Neural progenitor cell (in vitro differentiated cells): ENCODE results near the gene IRF9. TPM values are rescaled to one million over a fixed set of nuclear protein-coding genes. Genes with fewer than 3 reads are reported as not detected.

Source experiments
- DNase-seq: peaks from one replicate; pipeline ENCODE4 v3.0.0-alpha.2; 2016; ENCODE audit warnings: low spot score
- H2AFZ ChIP-seq: fragments of 200-600 bp; sonication (generic); replicated peaks from 2 replicates; pipeline ENCODE4 v1.6.1; 2016; ENCODE audit warnings: antibody characterized with exemption
- H3F3A ChIP-seq: fragments of 200-600 bp; sonication (generic); 2 replicates; pipeline ENCODE4 v1.6.1; 2016; ENCODE audit warnings: antibody characterized with exemption, low read depth
- H3K27ac ChIP-seq: fragments of 200-600 bp; sonication (generic); 2 replicates; pipeline ENCODE4 v1.5.1; 2016; ENCODE audit warnings: mild to moderate bottlenecking
- H3K27me3 ChIP-seq: fragments of 200-600 bp; sonication (generic); 2 replicates; pipeline ENCODE4 v1.6.1; 2016; ENCODE audit warnings: mild to moderate bottlenecking, moderate library complexity
- H3K36me3 ChIP-seq: fragments of 200-600 bp; sonication (generic); 2 replicates; pipeline ENCODE4 v1.5.1; 2016
- H3K4me1 ChIP-seq: fragments of 200-600 bp; sonication (generic); 2 replicates; pipeline ENCODE4 v1.6.1; 2016; ENCODE audit warnings: mixed run types
- H3K4me2 ChIP-seq: fragments of 200-600 bp; sonication (generic); 2 replicates; pipeline ENCODE4 v1.6.1; 2016
- H3K4me3 ChIP-seq: fragments of 200-600 bp; sonication (generic); 2 replicates; pipeline ENCODE4 v1.5.1; 2016
- H3K79me2 ChIP-seq: fragments of 200-600 bp; sonication (generic); 2 replicates; pipeline ENCODE4 v1.6.1; 2016; ENCODE audit warnings: low read depth
- H3K9ac ChIP-seq: fragments of 200-600 bp; sonication (generic); 2 replicates; pipeline ENCODE4 v1.6.1; 2016
- H3K9me3 ChIP-seq: fragments of 200-600 bp; sonication (generic); 2 replicates; pipeline ENCODE4 v1.5.1; 2016; ENCODE audit warnings: low read depth
- H4K20me1 ChIP-seq: fragments of 200-600 bp; sonication (generic); 2 replicates; pipeline ENCODE4 v1.6.1; 2016; ENCODE audit warnings: low read depth
- H3K27ac Mint-ChIP-seq: 3 replicates; pipeline ENCODE4 v1.8.0; 2021; ENCODE audit warnings: mixed read lengths
- H3K27me3 Mint-ChIP-seq: 2 replicates; pipeline ENCODE4 v1.8.0; 2022; ENCODE audit warnings: low read depth, mild to moderate bottlenecking, inconsistent platforms, moderate library complexity, mixed read lengths; ENCODE audit not compliant: insufficient read depth
- H3K36me3 Mint-ChIP-seq: 3 replicates; pipeline ENCODE4 v1.8.0; 2021; ENCODE audit warnings: mixed read lengths
- H3K4me1 Mint-ChIP-seq: 3 replicates; pipeline ENCODE4 v1.8.0; 2021; ENCODE audit warnings: mixed read lengths
- H3K4me3 Mint-ChIP-seq: 3 replicates; pipeline ENCODE4 v1.8.0; 2021; ENCODE audit warnings: mild to moderate bottlenecking, moderate library complexity, mixed read lengths
- H3K9me3 Mint-ChIP-seq: 3 replicates; pipeline ENCODE4 v1.8.0; 2020; ENCODE audit warnings: mixed read lengths
- CTCF ChIP-seq: fragments of 200-600 bp; sonication (generic); IDR thresholded peaks from 2 replicates; pipeline ENCODE4 v1.5.1; 2017; ENCODE audit warnings: antibody characterized with exemption, mild to moderate bottlenecking
- EZH2 ChIP-seq: fragments of 200-600 bp; sonication (generic); IDR thresholded peaks from 2 replicates; pipeline ENCODE4 v1.6.1; 2017; ENCODE audit warnings: antibody characterized with exemption, mild to moderate bottlenecking, moderate library complexity
- EZH2phosphoT487 ChIP-seq: fragments of 200-600 bp; sonication (generic); IDR thresholded peaks from 2 replicates; pipeline ENCODE4 v1.6.1; 2017; ENCODE audit warnings: antibody characterized with exemption
- total RNA-seq: library from RNA; depleted of rRNA; stranded (reverse); fragments of >200 nt; gene quantifications from 2 replicates; pipeline ENCODE4 v1.2.3, GENCODE V29; 2015; ENCODE audit warnings: low replicate concordance

IRF9 gene
- total RNA-seq, 1 donor from 2014 or later: 9.7 TPM

DNA sequence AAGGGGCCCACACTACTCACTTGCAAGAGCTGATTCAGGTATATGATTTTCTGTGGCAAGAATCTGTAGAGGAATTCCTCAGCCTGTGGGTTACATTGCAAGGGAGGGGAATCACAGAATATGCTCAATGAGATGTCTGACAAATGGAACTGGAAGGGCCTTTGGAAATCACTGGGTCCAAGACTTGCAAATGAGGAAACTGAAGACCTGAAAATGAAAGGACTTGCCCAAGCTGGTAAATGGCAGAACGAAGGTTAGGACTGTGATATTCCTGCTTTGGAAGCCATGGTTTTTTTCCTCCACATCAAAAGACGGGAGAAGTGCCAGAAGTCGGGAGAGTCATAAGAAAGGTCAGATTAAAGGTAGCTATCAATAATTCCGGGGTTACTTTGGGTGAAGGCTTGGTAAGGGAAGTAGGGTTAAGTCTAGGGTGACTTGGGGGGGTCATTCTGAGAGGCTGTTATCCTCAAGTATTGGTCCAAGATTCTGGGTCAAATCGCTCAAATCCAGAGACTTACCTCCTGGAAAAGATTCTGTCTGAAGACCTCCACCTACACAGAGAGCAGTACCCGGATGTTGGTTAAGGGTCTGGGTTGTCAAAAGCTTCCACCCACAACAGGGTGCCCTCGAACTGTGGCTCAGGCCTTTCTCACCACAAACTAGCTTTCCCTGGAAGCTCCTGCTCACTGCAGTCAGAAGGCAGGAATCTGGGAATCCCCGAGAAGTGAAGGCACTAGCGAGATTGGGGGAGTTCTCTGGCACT is 15.2 kb upstream of the IRF9 start:
- H3K4me1 Mint-ChIP-seq: peaks cover 28% of the 10 kb centered on the region
- H4K20me1 ChIP-seq: peaks cover 15% of the 10 kb centered on the region
- H3K36me3 Mint-ChIP-seq: peaks cover 7% of the 10 kb centered on the region

DNA sequence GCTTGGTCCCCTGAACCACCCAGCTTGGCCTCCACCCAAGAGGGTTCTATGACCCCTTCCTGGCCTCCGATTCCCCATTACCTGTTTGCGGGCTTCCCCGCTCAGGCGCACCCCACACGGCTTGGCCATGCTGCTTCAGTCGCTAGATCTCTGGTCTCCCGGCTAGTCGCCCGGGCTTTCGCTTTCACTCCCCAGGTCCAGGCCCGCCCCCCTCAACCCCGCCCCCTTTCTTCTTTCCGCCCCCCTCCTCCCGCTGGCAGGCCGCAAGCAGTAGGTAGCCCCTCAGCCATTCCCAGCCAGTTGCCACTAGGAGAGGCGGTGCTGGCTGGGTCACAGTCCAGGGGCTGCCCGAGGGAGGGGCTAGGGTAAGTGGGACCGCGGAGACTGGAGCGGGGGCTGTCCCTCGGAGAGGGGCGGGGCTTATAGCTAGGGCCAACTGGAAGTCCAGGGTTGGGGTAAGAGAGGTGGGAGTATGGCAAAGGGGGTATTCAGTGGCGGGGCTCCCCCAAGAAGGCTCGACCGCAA is 14.6 kb upstream of the IRF9 start, which contains the start of gene PSME2:
TSS of gene PSME2 (minus strand) at position 158 of the 525 bp plus-strand sequence. CDS start at position 129, 29 bp downstream.
- Histone ChIP-seq H4K20me1 (peaks cover 15% of the 10 kb centered on the region), H2AFZ (peak within 1 kb of the TSS; percentile 81), H3K27ac (peak within 1 kb of the TSS; percentile 61), H3K4me3 (peak within 1 kb of the TSS; percentile 90), H3K27me3 (no peaks in the 10 kb centered on the region), H3F3A (peaks cover 16% of the 10 kb centered on the region), H3K9ac (peak within 1 kb of the TSS; percentile 88), H3K9me3 (no peaks in the 10 kb centered on the region), H3K4me1 (peaks cover 10% of the 10 kb centered on the region), H3K79me2 (peaks cover 33% of the 10 kb centered on the region), H3K4me2 (peak within 1 kb of the TSS; percentile 100), H3K36me3 (no peaks in the 10 kb centered on the region)
- H3K4me3 Mint-ChIP-seq: peak within 1 kb of the TSS; percentile 99
- peaks cover 5% of the 10 kb centered on the region for H3K27me3 Mint-ChIP-seq
- peak; percentile 99 for DNase-seq
- peak within 1 kb of the TSS; percentile 91 for H3K27ac Mint-ChIP-seq
- H3K36me3 Mint-ChIP-seq: peaks cover 7% of the 10 kb centered on the region
- peaks cover 28% of the 10 kb centered on the region for H3K4me1 Mint-ChIP-seq
- TF ChIP-seq EZH2phosphoT487 (no peak), EZH2 (no peak), CTCF (no peak)
- H3K9me3 Mint-ChIP-seq: no peaks in the 10 kb centered on the region

More for the DNA sequence above, 15.2 kb upstream of the IRF9 start:
- H3K27me3 Mint-ChIP-seq: peaks cover 6% of the 10 kb centered on the region
- Histone ChIP-seq H3K79me2 (peaks cover 34% of the 10 kb centered on the region), H3K4me2 (peak overlapping the region; percentile 100), H2AFZ (no peak overlapping the region), H3K4me1 (peaks cover 10% of the 10 kb centered on the region), H3K9ac (peak overlapping the region; percentile 16), H3K36me3 (no peaks in the 10 kb centered on the region), H3K27ac (no peak overlapping the region), H3K9me3 (no peaks in the 10 kb centered on the region), H3K27me3 (no peaks in the 10 kb centered on the region), H3K4me3 (peak overlapping the region; percentile 90), H3F3A (peaks cover 22% of the 10 kb centered on the region)
- H3K9me3 Mint-ChIP-seq: no peaks in the 10 kb centered on the region
- H3K4me3 Mint-ChIP-seq: peak overlapping the region; percentile 99
- H3K27ac Mint-ChIP-seq: peak overlapping the region; percentile 63
- DNase-seq: no peak
- TF ChIP-seq EZH2 (no peak), CTCF (no peak), EZH2phosphoT487 (no peak)

DNA sequence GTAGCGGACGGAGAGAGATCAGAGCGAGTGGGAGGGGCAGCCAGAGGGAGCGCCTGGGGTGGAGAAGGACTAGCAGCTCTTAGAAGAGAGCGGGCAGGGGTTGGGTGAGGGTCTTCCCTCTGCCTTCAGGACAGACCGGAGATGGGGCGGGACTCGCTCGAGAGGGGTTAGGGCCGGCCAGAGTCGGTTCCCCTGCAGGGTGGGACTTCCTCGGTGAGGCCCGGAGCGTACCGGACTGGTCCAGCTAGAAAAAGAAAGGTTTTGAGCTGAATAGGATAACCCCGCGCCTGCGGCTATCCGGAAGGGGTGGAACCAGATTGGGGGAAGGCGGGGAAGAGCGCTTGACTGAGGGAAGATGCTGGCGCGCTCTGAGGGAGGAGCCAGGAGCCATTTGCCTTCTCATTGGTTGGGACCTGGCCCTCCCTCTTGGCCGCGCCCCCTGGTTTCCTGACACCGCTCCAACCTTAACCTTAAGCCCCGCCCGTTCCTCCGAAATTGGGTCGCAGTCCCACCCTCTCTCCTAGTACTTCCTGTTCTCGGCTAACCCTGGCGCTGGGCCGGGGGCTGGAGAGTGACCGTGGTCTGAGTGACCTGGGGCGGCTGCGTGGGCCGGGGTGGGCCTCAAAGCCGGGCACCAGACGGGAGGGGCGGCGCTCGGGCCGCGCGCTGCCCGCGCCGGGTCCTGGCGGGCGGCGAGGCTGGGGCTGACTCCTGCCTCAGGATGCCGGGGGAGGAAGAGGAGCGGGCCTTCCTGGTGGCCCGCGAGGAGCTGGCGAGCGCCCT is 13.9 kb upstream of the IRF9 start, which contains the start of gene RNF31:
TSS of gene RNF31 (plus strand) at position 521 of the 783 bp plus-strand sequence. CDS start at position 722, 201 bp downstream.
- Histone ChIP-seq H3K4me3 (peak within 1 kb of the TSS; percentile 90), H3K4me2 (peak within 1 kb of the TSS; percentile 100), H3K79me2 (peaks cover 33% of the 10 kb centered on the region), H3K27ac (peak within 1 kb of the TSS; percentile 61), H3K36me3 (no peaks in the 10 kb centered on the region), H2AFZ (peak within 1 kb of the TSS; percentile 81), H3F3A (peaks cover 11% of the 10 kb centered on the region), H3K27me3 (no peaks in the 10 kb centered on the region), H3K4me1 (peaks cover 10% of the 10 kb centered on the region), H3K9ac (peak within 1 kb of the TSS; percentile 88), H3K9me3 (no peaks in the 10 kb centered on the region), H4K20me1 (peaks cover 15% of the 10 kb centered on the region)
- Mint-ChIP-seq H3K9me3 (no peaks in the 10 kb centered on the region), H3K4me3 (peak within 1 kb of the TSS; percentile 99), H3K4me1 (peaks cover 23% of the 10 kb centered on the region), H3K36me3 (peaks cover 10% of the 10 kb centered on the region), H3K27me3 (no peaks in the 10 kb centered on the region), H3K27ac (peak within 1 kb of the TSS; percentile 91)
- peak; percentile 99 for DNase-seq
- no peak for TF ChIP-seq EZH2
- no peak for TF ChIP-seq CTCF
- no peak for TF ChIP-seq EZH2phosphoT487
